ENCODE data around the gene FAM167B. TPM values are rescaled to one million over a fixed set of nuclear protein-coding genes. Genes with fewer than 3 reads are reported as not detected.
"Not testable (repeated sequence)": the region's sequence is repeated elsewhere in the genome, so short reads cannot be mapped to it uniquely, and the experiment has no call there.

The FAM167B gene
- total RNA-seq, 1 donor: not detected

DNA sequence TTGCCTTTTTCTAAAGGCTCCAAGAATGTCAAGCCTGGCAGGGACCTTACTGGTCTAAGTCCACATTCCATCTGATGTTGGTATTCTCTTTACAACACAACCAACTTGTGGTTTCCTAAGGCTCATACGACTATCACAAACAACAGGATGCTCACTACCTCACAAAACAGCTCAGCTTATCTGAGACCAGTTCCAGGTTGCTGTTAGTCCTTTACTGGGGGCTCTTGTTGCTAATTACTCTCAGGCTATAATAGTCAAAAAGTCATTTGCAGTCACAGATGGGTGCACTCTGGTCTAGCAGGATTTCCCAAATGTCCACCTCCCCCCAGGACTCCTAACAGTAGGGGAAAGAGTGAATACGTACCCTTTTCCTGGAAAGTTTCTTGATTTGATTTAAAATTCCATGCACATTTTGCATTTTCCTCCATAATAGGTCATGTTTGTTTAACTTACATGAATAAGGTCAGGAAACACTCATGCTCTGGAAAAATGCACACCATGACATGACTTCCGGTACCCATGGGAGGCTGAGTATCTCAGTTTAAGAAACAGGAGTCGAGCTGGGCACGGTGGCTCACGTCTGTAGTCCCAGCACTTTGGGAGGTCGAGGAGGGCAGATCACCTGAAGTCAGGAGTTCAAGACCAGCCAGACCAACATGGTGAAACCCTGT lies 20.0 kb downstream of the FAM167B start:
- no peaks in the 10 kb centered on the region for H3K27me3 ChIP-seq (ENCODE audit: insufficient read depth, low read length)
- H3K4me3 ChIP-seq (ENCODE audit: low read length): no peak overlapping the region
- peaks cover 58% of the 10 kb centered on the region for H3K4me1 ChIP-seq (ENCODE audit: insufficient read depth, low read length)
- H3K9me3 ChIP-seq (ENCODE audit: low read depth, low read length): no peaks in the 10 kb centered on the region

DNA sequence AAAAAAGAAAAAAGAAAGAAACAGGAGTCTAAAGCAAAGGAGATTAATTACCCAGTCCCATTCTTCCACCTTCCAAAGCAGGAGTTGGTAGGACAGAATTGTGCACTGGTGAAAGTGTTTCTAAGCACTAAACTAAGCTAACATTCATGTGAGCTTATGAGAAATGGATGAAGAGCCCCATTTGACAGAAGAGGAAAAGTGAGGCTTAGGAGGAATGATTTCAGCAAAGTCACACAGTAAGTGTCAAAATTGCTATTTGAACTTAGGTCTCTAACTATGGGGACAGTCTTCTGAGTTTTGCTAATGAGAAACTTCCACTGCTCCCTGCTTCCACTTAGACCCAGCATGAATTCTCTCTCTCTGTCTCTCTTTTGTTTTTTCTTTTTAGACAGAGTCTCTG lies 22.7 kb downstream of the FAM167B start:
- Histone ChIP-seq H3K9me3 (ENCODE audit: low read depth, low read length) (no peaks in the 10 kb centered on the region), H3K27me3 (ENCODE audit: insufficient read depth, low read length) (no peaks in the 10 kb centered on the region), H3K4me1 (ENCODE audit: insufficient read depth, low read length) (peaks cover 65% of the 10 kb centered on the region), H3K4me3 (ENCODE audit: low read length) (no peak overlapping the region)

DNA sequence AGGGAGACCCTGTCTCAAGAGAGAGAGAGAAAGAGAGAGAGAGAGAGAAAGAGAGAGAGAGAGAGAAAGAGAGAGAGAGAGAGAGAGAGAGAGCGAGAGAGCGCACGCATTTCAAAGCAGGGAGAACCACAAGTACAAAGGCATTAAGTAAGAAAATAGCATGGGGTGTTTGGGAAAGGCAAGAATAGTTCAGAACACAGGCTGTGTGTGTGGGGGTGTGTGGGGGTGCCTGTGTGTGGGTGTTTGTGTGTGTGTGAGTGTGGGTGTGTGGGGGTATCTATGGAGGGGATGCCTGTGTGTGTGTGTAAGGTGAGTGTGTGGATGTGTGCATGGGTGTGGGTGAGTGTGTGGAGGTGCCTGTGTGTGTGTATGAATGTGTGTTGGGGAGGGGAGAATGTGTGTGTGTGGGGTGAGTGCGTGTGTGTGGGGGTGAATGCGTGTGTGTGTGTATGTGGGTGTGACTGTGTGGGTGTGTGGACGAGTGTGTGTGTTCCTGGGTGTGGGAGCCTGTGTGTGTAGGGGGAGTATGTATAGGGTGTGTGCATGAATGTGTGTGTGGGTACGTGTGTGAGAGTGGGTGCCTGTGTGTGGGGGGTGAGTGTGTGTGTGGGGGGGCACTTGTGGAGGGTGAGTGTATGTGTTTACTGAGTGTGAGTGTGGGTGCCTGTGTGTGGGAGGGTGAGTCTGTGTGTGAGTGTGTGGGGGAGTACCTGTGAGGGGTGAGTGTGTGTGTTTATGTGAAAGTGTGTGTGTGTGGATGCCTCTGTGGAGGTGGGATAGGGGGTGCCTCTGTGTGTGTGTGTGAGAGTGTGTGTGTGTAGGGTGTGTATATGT lies 25.8 kb downstream of the FAM167B start:
- Histone ChIP-seq H3K4me3 (ENCODE audit: low read length) (no peak overlapping the region), H3K27me3 (ENCODE audit: insufficient read depth, low read length) (no peaks in the 10 kb centered on the region), H3K9me3 (ENCODE audit: low read depth, low read length) (no peaks in the 10 kb centered on the region), H3K4me1 (ENCODE audit: insufficient read depth, low read length) (peaks cover 48% of the 10 kb centered on the region)

DNA sequence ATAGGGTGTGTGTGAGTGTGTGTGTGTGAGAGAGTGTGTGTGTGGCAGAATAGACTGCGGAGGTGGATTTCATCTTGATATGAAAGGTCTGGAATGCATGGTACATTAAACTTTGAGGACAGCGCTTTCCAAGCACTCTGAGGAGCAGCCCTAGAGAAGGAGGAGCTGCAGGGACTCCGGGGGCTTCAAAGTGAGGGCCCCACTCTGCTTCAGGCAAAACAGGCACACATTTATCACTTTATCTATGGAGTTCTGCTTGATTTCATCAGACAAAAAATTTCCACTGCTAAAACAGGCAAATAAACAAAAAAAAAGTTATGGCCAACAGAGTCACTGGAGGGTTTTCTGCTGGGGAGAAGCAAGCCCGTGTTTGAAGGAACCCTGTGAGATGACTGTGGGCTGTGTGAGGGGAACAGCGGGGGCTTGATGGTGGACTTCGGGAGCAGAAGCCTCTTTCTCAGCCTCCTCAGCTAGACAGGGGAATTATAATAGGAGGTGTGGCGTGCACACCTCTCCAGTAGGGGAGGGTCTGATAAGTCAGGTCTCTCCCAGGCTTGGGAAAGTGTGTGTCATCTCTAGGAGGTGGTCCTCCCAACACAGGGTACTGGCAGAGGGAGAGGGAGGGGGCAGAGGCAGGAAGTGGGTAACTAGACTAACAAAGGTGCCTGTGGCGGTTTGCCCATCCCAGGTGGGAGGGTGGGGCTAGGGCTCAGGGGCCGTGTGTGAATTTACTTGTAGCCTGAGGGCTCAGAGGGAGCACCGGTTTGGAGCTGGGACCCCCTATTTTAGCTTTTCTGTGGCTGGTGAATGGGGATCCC lies 26.6 kb downstream of the FAM167B start:
- Histone ChIP-seq H3K9me3 (ENCODE audit: low read depth, low read length) (no peaks in the 10 kb centered on the region), H3K4me1 (ENCODE audit: insufficient read depth, low read length) (peaks cover 48% of the 10 kb centered on the region), H3K27me3 (ENCODE audit: insufficient read depth, low read length) (no peaks in the 10 kb centered on the region), H3K4me3 (ENCODE audit: low read length) (no peak overlapping the region)

DNA sequence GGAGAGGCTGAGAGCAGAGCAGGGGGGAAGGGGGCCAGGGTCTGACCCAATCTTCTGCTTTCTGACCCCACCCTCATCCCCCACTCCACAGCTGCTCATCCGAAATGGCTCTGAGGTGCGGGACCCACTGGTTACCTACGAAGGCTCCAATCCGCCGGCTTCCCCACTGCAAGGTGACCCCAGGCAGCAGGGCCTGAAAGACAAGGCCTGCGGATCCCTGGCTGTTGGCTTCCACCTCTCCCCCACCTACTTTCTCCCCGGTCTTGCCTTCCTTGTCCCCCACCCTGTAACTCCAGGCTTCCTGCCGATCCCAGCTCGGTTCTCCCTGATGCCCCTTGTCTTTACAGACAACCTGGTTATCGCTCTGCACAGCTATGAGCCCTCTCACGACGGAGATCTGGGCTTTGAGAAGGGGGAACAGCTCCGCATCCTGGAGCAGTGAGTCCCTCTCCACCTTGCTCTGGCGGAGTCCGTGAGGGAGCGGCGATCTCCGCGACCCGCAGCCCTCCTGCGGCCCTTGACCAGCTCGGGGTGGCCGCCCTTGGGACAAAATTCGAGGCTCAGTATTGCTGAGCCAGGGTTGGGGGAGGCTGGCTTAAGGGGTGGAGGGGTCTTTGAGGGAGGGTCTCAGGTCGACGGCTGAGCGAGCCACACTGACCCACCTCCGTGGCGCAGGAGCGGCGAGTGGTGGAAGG lies 27.8 kb downstream of the FAM167B start:
- peaks cover 48% of the 10 kb centered on the region for H3K4me1 ChIP-seq (ENCODE audit: insufficient read depth, low read length)
- no peak overlapping the region for H3K4me3 ChIP-seq (ENCODE audit: low read length)
- H3K9me3 ChIP-seq (ENCODE audit: low read depth, low read length): no peaks in the 10 kb centered on the region
- H3K27me3 ChIP-seq (ENCODE audit: insufficient read depth, low read length): no peaks in the 10 kb centered on the region

DNA sequence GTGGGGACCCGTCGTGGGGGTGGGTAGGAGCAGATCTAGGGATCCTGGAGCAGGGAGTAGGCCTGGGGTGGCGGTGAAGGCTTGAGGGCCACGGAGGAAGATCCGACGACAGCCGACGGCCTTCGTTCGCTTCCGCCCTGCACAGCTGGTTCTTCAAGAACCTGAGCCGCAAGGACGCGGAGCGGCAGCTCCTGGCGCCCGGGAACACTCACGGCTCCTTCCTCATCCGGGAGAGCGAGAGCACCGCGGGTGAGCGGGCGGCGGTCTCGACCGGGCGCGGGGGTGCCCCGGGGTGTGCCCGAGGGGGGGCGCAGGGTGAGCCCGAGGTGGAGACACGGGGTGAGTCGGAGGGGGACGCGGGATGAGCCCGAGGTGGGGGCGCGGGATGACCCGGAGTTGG lies 28.4 kb downstream of the FAM167B start:
- H3K4me1 ChIP-seq (ENCODE audit: insufficient read depth, low read length): peaks cover 48% of the 10 kb centered on the region
- H3K9me3 ChIP-seq (ENCODE audit: low read depth, low read length): no peaks in the 10 kb centered on the region
- H3K4me3 ChIP-seq (ENCODE audit: low read length): no peak overlapping the region
- no peaks in the 10 kb centered on the region for H3K27me3 ChIP-seq (ENCODE audit: insufficient read depth, low read length)

DNA sequence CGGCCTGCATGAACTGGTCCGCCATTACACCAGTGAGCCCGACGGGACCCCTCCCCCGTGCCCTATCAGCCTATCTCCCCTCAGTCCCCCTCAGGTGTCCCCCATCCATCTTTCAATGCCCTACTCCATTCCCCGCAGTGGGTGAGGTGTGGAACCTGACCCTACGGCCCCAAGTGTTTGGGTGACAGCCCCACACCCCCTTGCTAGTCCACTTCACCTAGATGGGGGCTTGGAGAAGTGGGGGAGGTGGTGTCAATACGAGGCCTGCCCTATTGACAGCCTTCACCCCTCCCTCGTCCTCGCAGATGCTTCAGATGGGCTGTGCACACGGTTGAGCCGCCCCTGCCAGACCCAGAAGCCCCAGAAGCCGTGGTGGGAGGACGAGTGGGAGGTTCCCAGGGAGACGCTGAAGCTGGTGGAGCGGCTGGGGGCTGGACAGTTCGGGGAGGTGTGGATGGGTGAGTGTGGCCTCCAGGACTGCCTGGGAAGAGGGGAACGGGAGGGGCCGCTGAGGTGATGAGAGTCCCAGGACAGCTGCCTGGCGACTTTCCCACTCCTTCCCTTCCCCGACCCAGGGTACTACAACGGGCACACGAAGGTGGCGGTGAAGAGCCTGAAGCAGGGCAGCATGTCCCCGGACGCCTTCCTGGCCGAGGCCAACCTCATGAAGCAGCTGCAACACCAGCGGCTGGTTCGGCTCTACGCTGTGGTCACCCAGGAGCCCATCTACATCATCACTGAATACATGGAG lies 29.2 kb downstream of the FAM167B start:
- Histone ChIP-seq H3K4me3 (ENCODE audit: low read length) (no peak overlapping the region), H3K9me3 (ENCODE audit: low read depth, low read length) (no peaks in the 10 kb centered on the region), H3K27me3 (ENCODE audit: insufficient read depth, low read length) (no peaks in the 10 kb centered on the region), H3K4me1 (ENCODE audit: insufficient read depth, low read length) (peaks cover 43% of the 10 kb centered on the region)

DNA sequence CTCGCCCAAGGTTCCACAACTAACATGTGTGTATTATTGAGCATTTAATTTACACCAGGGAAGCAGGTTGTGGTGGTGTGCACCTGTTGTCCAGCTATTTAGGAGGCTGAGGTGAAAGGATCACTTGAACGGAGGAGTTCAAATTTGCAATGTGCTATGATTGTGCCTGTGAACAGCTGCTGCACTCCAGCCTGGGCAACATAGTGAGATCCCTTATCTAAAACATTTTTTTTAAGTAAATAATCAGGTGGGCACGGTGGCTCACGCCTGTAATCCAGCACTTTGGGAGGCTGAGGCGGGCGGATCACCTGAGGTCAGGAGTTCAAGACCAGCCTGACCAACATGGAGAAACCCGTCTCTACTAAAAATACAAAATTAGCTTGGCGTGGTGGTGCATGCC lies 37.8 kb downstream of the FAM167B start:
- not testable (repeated sequence) for H3K4me3 ChIP-seq (ENCODE audit: low read length); H3K27me3 ChIP-seq (ENCODE audit: insufficient read depth, low read length); H3K4me1 ChIP-seq (ENCODE audit: insufficient read depth, low read length); H3K9me3 ChIP-seq (ENCODE audit: low read depth, low read length)

DNA sequence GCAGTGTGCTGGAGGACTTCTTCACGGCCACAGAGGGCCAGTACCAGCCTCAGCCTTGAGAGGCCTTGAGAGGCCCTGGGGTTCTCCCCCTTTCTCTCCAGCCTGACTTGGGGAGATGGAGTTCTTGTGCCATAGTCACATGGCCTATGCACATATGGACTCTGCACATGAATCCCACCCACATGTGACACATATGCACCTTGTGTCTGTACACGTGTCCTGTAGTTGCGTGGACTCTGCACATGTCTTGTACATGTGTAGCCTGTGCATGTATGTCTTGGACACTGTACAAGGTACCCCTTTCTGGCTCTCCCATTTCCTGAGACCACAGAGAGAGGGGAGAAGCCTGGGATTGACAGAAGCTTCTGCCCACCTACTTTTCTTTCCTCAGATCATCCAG lies 38.6 kb downstream of the FAM167B start:
- H3K27me3 ChIP-seq (ENCODE audit: insufficient read depth, low read length): no peaks in the 10 kb centered on the region
- H3K9me3 ChIP-seq (ENCODE audit: low read depth, low read length): no peaks in the 10 kb centered on the region
- no peak overlapping the region for H3K4me3 ChIP-seq (ENCODE audit: low read length)
- peaks cover 3% of the 10 kb centered on the region for H3K4me1 ChIP-seq (ENCODE audit: insufficient read depth, low read length)

DNA sequence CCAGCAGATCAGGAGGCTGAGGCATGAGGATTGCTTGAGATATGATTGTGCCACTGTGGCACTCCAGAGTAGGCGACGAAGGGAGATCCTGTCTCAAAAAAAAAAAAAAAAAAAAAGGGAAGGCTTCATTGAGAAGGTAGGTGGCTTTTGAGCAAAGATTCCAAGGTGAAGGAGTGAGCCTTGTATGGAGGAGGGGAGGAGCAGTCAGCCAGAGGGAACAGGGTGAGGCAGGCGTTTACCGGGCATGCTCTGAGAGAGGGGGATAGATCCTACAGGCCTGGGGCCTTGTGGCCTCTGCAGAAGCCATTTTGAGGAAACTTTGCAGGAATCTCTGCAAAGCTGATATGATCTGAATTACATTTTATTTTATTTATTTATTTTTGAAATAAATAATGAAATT lies 39.7 kb downstream of the FAM167B start:
- Histone ChIP-seq H3K4me3 (ENCODE audit: low read length) (no peak overlapping the region), H3K27me3 (ENCODE audit: insufficient read depth, low read length) (no peaks in the 10 kb centered on the region), H3K9me3 (ENCODE audit: low read depth, low read length) (no peaks in the 10 kb centered on the region), H3K4me1 (ENCODE audit: insufficient read depth, low read length) (peaks cover 13% of the 10 kb centered on the region)

DNA sequence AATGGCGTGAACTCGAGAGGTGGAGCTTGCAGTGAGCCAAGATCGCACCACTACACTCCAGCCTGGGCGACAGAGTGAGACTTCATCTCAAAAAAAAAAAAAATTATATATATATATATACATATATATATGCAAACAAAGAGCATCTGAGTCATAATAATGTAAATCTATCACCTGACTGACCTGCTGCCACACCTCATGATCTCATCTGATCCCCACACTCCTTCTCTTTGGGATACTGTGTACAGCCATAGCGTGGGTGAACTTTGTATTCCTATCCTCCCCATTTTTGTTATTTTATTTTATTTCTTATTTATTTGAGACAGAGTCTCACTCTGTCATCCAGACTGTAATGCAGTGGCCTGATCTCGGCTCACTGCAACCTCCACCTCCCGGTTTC lies 42.2 kb downstream of the FAM167B start:
- Histone ChIP-seq H3K9me3 (ENCODE audit: low read depth, low read length) (no peaks in the 10 kb centered on the region), H3K27me3 (ENCODE audit: insufficient read depth, low read length) (no peaks in the 10 kb centered on the region), H3K4me3 (ENCODE audit: low read length) (no peak overlapping the region), H3K4me1 (ENCODE audit: insufficient read depth, low read length) (peaks cover 31% of the 10 kb centered on the region)

DNA sequence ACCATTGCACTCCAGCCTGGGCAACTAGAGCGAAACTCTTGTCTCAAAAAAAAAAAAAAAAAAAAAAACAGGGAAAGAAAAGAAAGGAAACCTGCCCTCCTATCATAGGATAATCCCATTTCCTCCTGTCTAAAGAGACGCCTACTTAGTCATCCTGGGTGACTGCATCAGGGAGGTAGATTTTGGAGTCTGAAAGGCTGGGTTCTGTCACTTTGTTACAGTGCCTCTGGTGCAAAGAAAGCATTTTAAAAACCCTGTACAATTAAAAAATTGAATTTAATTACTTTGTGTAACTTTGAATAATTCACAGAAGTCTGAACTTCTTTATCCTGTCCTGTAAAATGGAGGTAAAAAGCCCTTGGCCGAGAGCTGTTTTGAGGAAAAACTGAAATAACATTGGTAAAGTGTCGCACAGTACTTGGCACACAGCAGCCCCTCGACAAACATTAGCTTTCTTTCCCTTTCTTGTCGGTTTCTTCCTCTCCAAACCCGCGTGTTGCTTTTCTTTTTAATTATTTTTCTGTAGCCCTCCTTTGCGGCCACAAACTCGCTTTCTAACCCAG lies 44.2 kb downstream of the FAM167B start:
- Histone ChIP-seq H3K27me3 (ENCODE audit: insufficient read depth, low read length) (no peaks in the 10 kb centered on the region), H3K9me3 (ENCODE audit: low read depth, low read length) (no peaks in the 10 kb centered on the region), H3K4me3 (ENCODE audit: low read length) (peak overlapping the region; percentile 91), H3K4me1 (ENCODE audit: insufficient read depth, low read length) (peaks cover 51% of the 10 kb centered on the region)

DNA sequence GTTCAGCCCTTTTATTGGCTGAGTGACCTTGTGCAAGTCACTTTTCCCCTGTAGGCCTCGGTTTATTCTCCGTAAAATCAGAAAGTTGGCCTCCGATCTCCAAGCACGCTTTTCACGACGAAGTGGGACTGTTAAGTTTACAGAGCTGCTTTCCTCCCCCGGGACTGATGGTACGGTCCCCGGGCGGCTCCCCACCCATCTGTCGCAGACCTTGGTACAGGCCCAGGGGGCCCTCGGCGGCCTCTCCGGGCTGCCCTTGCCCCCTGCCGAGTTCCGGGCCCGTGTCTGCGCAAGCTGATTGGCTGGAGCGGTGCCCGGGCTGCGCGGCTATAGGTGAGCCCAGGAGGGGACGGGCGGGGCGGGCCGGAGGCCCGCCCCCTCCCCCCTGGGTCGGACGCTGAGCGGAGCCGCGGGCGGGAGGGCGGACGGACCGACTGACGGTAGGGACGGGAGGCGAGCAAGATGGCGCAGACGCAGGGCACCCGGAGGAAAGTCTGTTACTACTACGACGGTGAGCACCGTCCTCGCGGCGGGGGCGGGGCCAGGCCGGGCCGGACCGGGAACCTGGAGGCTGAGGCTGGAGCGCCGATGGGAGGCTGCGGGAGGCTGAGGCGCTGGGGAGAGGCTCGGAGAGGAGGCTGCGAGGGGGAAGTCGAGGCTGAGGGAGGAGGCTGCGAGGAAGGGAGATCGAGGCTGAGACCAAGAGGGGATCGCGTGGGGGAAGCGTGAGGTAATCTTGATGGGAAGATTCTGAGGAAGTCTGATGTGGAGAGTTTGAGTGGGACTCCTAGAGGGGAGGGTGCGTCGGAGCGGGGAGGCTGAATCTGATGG lies 44.9 kb downstream of the FAM167B start, which contains the start of gene HDAC1:
TSS of gene HDAC1 (plus strand) at position 376 of the 831 bp plus-strand sequence. CDS start at position 463, 87 bp downstream.
- peak within 1 kb of the TSS; percentile 91 for H3K4me3 ChIP-seq (ENCODE audit: low read length)
- H3K4me1 ChIP-seq (ENCODE audit: insufficient read depth, low read length): peaks cover 58% of the 10 kb centered on the region
- H3K9me3 ChIP-seq (ENCODE audit: low read depth, low read length): no peaks in the 10 kb centered on the region
- no peaks in the 10 kb centered on the region for H3K27me3 ChIP-seq (ENCODE audit: insufficient read depth, low read length)

All from mononuclear cell (primary cell).